MM.1S (cell line): ENCODE results near the gene STRADB.

Source experiments
- CTCF ChIP-seq: fragments of 300-600 bp; sonication (generic); IDR thresholded peaks from 2 replicates; pipeline ENCODE4 v1.5.1; 2016; ENCODE audit warnings: antibody characterized with exemption, low read length, mixed read lengths
- EZH2 ChIP-seq: fragments of 300-600 bp; sonication (generic); optimal IDR thresholded peaks from 2 replicates; pipeline ENCODE3; 2017; ENCODE audit warnings: low read depth, mild to moderate bottlenecking, antibody characterized with exemption, low read length, mixed read lengths
- EZH2phosphoT487 ChIP-seq: fragments of 300-600 bp; sonication (generic); IDR thresholded peaks from 2 replicates; pipeline ENCODE4 v1.6.1; 2018; ENCODE audit warnings: antibody characterized with exemption, low read length

GRCh38 chr2:201430839-201431238 is 20.7 kb upstream of the STRADB start:
- no peak for TF ChIP-seq CTCF
- no peak for TF ChIP-seq EZH2phosphoT487
- TF ChIP-seq EZH2, result no peak
